GM11168 (cell line): ENCODE results near the gene DGKD.

Experiments used
- in situ Hi-C: fragments of 300-500 bp; cut with MboI; formaldehyde crosslinking; loops from one replicate; pipeline ENCODE4 v1.12.0; 2022; ENCODE audit warnings: low sequenced_read_pairs; ENCODE audit not compliant: unreplicated experiment

Gene DGKD

GRCh38 chr2:233451950-233452349, 97.7 kb downstream of the DGKD start:
- in situ Hi-C loops, result no loop called here

GRCh38 chr2:233453111-233453915, 99.0 kb downstream of the DGKD start:
- in situ Hi-C loops, result no loop called here

GRCh38 chr2:233453916-233454315, 99.6 kb downstream of the DGKD start:
- in situ Hi-C loops, result no loop called here

GRCh38 chr2:233455006-233455405, 100.7 kb downstream of the DGKD start:
- in situ Hi-C loops, result no loop called here

GRCh38 chr2:233455491-233455890, 101.2 kb downstream of the DGKD start:
- in situ Hi-C loops, result no loop called here

GRCh38 chr2:233456111-233456510, 101.8 kb downstream of the DGKD start:
- in situ Hi-C loops, result no loop called here

- in situ Hi-C loops, result no loop called here
Observed at GRCh38 chr2:233456934-233457333, 102.6 kb downstream of the DGKD start.

GRCh38 chr2:233457356-233457755, 103.1 kb downstream of the DGKD start:
- in situ Hi-C loops, result no loop called here

GRCh38 chr2:233458031-233458610, 103.8 kb downstream of the DGKD start:
- in situ Hi-C loops, result no loop called here

- in situ Hi-C loops, result no loop called here
Observed at GRCh38 chr2:233458826-233459225, 104.5 kb downstream of the DGKD start.

GRCh38 chr2:233459426-233459825, 105.1 kb downstream of the DGKD start:
- in situ Hi-C loops, result no loop called here

GRCh38 chr2:233460726-233461441, 106.6 kb downstream of the DGKD start:
- in situ Hi-C loops, result no loop called here

- in situ Hi-C loops, result no loop called here
Observed at GRCh38 chr2:233461481-233461891, 107.2 kb downstream of the DGKD start.

- in situ Hi-C loops, result no loop called here
Observed at GRCh38 chr2:233462202-233462785, 108.0 kb downstream of the DGKD start.

GRCh38 chr2:233462826-233463470, 108.7 kb downstream of the DGKD start:
- in situ Hi-C loops, result no loop called here

- in situ Hi-C loops, result no loop called here
Observed at GRCh38 chr2:233463586-233463985, 109.3 kb downstream of the DGKD start.

- in situ Hi-C loops, result no loop called here
Observed at GRCh38 chr2:233464056-233464455, 109.8 kb downstream of the DGKD start.

GRCh38 chr2:233464531-233465240, 110.4 kb downstream of the DGKD start:
- in situ Hi-C loops, result no loop called here

- in situ Hi-C loops, result no loop called here
Observed at GRCh38 chr2:233466991-233467603, 112.8 kb downstream of the DGKD start.
